ENCODE results near the gene FYCO1.

FYCO1 gene

GRCh38 chr3:45922950-45923590 lies 72.6 kb downstream of the FYCO1 start:
- no peak for DNase-seq (ENCODE audit: low read depth, low spot score)
- TF ChIP-seq CTCF (IDR thresholded peaks at IDR 0.05; ENCODE audit: low read depth, low read length): no peak
- no peak overlapping the region for H3K4me3 ChIP-seq (ENCODE audit: low read depth, low read length)
- in situ Hi-C loops (cut with HindIII; ENCODE audit: low sequenced_read_pairs): no loop called here

GRCh38 chr3:45922039-45922326 lies 73.6 kb downstream of the FYCO1 start:
- H3K4me3 ChIP-seq (ENCODE audit: low read depth, low read length): no peak overlapping the region
- no peak for TF ChIP-seq CTCF (IDR thresholded peaks at IDR 0.05; ENCODE audit: low read depth, low read length)

GRCh38 chr3:45921158-45922038 lies 74.2 kb downstream of the FYCO1 start:
- DNase-seq (ENCODE audit: low read depth, low spot score): no peak
- in situ Hi-C loops (cut with HindIII; ENCODE audit: low sequenced_read_pairs): no loop called here
- no peak for TF ChIP-seq CTCF (IDR thresholded peaks at IDR 0.05; ENCODE audit: low read depth, low read length)
- no peak overlapping the region for H3K4me3 ChIP-seq (ENCODE audit: low read depth, low read length)

More at GRCh38 chr3:45922039-45922326, 73.6 kb downstream of the FYCO1 start:
- no peak for DNase-seq (ENCODE audit: low read depth, low spot score)
- in situ Hi-C loops (cut with HindIII; ENCODE audit: low sequenced_read_pairs): no loop called here

GRCh38 chr3:45917146-45917898 lies 78.3 kb downstream of the FYCO1 start:
- H3K4me3 ChIP-seq (ENCODE audit: low read depth, low read length): no peak overlapping the region
- no peak for DNase-seq (ENCODE audit: low read depth, low spot score)
- TF ChIP-seq CTCF (IDR thresholded peaks at IDR 0.05; ENCODE audit: low read depth, low read length): no peak
- in situ Hi-C loops (cut with HindIII; ENCODE audit: low sequenced_read_pairs): no loop called here

- TF ChIP-seq CTCF (IDR thresholded peaks at IDR 0.05; ENCODE audit: low read depth, low read length): no peak
- no peak overlapping the region for H3K4me3 ChIP-seq (ENCODE audit: low read depth, low read length)
- in situ Hi-C loops (cut with HindIII; ENCODE audit: low sequenced_read_pairs): no loop called here
- peak; percentile 78 for DNase-seq (ENCODE audit: low read depth, low spot score)
Measured at GRCh38 chr3:45915518-45916231, 79.9 kb downstream of the FYCO1 start.

GRCh38 chr3:45915059-45915439 lies 80.6 kb downstream of the FYCO1 start:
- DNase-seq (ENCODE audit: low read depth, low spot score): no peak
- no peak for TF ChIP-seq CTCF (IDR thresholded peaks at IDR 0.05; ENCODE audit: low read depth, low read length)
- no peak overlapping the region for H3K4me3 ChIP-seq (ENCODE audit: low read depth, low read length)
- in situ Hi-C loops (cut with HindIII; ENCODE audit: low sequenced_read_pairs): no loop called here

Measured in astrocyte of the spinal cord (primary cell).